Right hindlimb (tissue), 1 donor: ENCODE data around the gene SLC36A1.
"Not testable (repeated sequence)": the region's sequence is repeated elsewhere in the genome, so short reads cannot be mapped to it uniquely, and the experiment has no call there.

Experiments used
- DNase-seq: peaks from one replicate; pipeline ENCODE4 v3.0.0-alpha.2; 2018

The SLC36A1 gene

DNA sequence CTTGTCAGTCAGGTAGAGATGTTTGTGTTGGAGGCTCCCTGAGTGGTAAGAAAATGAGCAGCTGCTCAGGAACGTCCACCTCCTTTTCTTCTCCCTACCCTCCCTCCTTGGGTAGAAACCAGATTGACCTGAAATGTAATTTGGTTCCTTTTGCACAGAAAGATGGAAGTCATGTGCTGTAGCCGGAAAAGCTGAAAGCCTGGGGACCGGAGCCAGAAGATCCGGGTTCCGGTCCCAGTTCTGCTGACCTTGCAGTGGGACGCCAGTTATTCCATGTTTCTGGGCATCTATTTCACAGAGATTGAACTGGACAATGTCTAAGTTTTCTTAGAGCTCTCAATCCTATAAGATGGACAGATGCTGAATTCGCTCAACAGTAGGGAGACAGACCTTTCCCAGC lies 40.1 kb downstream of the SLC36A1 start:
- DNase-seq, result no peak

DNA sequence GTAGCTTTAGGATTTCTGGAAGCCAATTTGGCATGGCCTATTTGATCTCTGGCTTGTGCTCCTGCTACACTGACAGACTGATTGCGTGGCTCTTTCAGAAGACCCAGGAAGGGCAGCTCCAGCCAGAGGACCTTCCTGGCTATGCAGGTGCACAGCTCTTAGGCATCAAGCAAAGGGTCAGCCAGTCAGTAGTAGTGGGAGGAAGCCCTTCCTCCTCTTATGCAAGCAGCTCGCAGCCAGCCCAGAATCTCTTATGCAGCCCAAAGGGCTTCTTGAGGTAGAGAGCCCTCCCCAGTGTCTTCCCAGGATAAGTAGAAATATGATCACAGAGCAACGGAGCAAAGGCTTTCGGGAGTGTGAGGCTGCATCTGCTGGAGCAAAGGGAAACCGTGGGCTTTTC lies 43.2 kb downstream of the SLC36A1 start:
- no peak for DNase-seq

DNA sequence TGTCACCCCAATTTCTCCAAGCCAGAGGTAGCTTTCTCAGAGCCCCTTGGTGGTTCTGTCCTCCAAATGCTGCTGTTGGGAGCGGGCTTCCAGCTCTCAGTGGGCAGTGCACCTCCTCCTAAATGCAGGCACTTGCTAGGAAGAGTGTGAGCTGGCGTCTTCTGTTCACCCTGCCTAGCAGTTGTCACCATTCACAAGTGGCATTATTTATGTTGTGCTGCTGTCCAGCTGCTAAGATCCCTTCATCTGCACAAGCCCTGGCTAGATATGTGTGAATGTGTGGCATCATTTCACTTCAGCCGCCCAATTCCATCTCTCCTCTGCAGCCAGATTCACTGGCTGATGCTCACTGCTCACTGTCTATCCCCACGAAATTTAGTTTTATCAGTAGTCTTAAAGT lies 43.7 kb downstream of the SLC36A1 start:
- no peak for DNase-seq

DNA sequence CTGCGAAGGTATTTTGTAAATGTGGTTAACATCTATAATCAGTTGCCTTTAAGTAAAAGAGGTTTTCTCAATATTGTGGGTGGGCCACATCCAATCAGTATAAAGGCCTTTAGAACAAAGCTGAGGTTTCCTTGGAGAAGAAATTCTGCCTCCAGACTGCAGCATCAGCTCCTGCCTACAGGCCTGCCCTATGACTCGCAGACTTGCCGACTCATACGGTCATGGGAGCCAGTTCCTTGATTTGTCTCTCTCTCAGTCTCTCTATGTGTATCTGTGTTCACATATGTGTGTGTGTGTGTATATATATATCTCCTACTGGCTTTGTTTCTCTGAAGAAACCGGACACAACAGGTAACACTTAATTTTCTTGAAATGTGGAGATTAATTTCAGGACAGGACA lies 45.3 kb downstream of the SLC36A1 start:
- no peak for DNase-seq

DNA sequence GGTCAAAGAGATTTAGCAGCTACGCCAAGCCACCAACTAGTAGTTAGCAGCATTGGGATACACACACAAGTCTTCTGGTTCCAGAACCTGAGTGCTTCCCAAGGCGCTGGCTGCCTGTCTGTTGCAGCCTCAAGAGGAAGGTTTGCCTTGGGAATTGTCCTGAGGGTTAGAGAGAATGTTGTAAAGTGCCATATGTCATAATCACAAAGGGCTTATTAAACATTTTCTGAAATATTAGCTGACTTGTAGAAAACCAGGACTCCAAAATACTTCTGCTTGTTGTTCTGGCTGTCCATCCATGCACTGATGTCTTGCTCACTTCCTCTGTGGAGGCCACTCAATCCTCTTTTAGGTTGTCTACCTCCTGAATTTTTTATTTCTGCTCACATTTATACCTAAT lies 46.3 kb downstream of the SLC36A1 start:
- DNase-seq, result no peak

DNA sequence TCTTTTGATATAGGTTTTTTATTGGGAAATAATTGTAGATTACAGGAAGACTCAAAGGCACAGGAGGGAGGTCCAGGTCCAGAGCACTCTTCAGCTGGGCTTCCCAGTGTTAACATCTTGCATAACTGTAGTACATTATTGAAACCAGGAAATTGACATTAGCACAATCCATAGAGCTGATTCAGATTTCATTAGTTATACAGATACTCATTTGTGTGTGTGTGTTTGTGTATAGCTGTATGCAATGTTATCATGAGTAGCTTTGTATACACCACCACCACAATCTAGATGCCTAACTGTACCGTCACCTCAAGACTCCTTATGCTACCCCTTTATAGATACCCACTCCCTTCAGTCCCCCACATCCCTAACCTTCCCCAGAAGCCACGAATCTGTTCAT lies 47.9 kb downstream of the SLC36A1 start:
- DNase-seq, result no peak

DNA sequence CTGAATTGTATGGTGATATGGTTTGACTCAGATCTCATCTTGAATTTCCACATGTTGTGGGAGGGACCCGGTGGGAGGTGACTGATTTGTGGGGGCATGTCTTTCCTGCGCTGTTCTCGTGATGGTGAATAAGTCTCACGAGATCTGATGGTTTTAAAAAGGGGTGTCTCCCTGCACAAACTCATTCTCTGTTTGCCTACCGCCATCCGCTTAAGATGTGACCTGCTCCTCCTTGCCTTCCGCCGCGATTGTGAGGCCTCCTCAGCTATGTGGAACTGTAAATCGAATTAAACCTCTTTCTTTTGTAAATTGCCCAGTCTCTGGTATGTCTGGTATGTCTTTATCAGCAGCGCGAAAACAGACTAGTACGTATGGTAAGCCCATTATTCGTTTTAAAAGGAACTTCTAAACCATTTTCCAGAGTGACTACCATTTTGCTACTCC lies 48.7 kb downstream of the SLC36A1 start:
- DNase-seq, result no peak

DNA sequence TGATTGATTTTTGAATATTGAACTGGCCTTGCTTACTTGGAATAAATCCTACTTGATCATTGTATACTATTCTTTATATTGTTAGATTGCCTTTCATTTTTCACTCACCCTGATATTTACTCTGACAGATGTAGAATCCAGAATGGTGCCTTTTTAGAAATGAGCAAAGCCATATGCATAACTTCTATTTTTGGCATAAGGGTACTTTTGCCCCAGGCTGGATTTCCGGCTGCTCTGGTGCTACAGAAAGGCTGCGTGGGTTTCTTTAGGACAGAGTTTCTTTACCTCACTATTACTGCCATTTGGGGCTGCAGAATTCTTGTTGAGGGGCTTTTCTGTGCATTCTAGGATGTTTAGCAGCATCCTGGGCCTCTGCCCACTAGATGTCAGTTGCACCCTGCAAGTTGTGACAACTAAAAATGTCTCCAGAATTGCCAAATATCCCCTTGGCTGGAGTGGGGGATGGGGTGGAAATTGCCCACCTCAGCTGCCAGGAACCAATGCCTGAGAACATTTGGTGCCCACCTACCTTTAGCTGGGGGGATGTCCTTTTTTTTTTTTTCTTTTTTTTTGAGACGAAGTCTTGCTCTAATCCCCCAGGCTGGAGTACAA lies 50.1 kb downstream of the SLC36A1 start:
- DNase-seq, result no peak

DNA sequence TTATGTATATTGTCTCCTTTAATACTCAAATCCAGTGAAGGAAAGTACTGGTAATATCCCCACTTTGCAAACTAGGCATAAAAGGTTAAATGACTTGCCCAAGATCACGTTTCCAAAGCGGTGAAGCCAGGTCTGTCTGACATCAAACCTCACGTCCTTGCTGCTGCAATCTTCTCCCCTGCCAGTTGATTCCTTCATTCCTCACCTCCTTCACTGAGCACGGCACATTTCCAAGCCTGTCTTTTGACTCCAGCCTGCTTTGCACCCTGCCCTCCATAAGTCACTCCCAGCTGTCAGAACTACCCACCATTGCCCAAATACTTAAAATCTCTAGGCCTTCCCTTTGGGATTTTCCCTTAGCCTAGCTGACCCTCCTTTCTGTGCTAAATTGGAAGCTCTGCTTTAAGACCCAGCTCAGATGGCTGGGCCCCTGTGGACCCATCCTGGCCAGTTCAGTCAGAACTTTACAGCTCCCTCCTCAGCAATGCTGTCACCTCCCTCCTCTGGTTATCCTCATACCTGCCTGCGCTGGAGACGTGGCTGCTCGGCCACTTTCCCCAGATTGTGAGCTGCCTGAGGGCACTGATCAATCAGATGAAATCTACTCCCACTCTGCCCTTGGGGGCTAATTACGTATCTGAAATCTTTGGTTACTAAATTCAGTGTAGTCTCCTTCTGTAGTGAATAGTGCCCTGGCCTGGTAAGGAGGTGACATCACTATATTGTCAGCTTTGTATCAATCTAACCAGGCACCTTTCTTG lies 51.2 kb downstream of the SLC36A1 start:
- DNase-seq, result no peak

DNA sequence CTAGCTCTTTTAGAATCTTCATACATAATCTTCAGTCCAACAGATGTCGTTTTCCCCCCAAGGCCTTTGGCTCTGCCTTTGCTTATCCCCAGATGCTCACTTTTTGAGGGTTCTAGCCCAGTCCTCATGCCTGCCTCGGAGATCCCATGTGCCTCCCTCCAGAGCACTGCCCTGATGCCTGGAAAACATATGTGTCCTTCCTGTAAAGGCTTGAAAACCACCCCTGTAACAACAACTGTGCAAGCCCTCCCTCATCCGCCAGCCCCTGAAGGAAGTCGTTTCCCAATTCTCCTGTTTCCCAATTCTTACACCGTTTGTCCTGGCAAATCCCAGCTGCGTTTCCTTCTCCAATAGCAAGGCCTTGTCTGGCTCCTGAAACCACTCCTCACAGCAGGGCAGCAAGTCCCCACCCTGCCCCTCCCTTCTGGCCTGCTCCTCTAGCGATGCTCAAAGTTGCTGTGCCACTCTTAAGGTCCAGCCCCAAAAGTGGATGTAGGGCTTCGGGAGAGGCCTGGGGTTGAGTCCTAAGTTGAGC lies 52.2 kb downstream of the SLC36A1 start:
- no peak for DNase-seq

DNA sequence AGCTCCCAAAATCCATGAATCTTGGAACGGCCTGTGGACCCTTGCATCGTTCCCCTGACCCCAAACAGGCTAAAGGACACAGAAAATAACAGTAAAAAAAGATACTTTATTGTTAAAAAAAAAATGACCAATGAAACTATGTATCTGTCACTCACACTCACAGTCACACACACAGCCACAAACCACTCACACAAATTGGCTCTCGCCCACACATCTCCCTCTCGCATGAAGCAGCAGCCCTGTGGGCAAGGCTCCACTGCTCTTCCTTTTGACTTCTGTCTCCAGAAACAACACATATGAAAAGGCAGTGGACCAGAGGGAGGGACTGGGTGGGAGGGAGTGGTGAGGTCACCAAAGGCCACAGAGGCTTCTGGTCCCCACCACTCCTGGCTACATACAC lies 56.6 kb downstream of the SLC36A1 start:
- no peak for DNase-seq

DNA sequence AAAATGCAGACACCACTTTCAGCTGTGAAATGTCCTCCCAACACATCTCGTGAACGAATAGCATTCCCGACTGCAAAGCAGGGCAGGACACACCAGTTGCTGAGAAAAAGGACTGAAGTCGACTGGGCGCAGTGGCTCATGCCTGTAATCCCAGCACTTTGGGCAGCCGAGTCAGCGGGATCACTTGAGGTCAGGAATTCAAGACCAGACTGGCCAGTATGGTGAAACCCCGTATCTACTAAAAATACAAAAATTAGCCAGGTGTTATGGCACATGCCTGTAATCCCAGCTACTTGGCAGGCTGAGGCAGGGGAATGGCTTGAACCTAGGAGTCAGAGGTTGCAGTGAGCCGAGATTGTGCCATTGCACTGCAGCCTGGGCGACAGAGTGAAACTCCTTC lies 60.9 kb downstream of the SLC36A1 start:
- not testable (repeated sequence) for DNase-seq

DNA sequence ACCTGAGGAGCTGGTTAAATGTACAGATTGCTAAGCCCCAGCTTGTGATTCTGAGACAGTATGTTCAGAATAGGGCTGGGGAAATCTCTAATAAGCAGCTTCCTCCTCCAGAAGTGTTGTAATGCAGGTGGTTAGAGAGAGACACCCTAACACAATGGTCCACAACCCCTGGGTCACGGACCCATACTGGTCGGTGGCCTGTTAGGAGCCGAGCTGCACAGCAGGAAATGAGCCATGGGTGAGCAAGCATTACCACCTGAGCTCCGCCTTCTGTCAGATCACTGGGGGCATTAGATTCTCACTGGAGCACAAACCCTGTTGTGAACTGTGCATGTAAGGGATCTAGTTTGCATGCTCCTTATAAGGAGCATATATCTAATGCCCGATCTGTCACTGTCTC lies 61.8 kb downstream of the SLC36A1 start:
- DNase-seq, result no peak

DNA sequence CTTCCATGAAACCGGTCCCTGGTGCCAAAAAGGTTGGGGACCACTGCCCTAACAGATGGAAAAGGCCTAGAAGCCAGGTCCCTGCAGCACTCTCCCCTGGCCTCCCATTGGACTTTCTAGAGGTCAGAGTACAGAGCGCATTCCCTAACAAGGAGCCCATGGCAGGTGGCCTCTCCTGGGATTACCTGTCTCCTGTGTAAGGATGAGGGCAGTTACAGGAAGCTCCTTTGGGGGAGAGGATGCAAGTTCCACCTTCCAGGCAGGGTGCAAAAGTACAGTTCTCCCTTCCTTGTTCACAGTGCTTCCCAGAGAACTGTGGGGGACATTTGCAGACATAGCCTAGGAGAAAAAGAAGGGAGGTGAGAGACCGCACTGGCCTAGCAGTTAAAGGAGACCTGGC lies 62.4 kb downstream of the SLC36A1 start:
- DNase-seq, result no peak

DNA sequence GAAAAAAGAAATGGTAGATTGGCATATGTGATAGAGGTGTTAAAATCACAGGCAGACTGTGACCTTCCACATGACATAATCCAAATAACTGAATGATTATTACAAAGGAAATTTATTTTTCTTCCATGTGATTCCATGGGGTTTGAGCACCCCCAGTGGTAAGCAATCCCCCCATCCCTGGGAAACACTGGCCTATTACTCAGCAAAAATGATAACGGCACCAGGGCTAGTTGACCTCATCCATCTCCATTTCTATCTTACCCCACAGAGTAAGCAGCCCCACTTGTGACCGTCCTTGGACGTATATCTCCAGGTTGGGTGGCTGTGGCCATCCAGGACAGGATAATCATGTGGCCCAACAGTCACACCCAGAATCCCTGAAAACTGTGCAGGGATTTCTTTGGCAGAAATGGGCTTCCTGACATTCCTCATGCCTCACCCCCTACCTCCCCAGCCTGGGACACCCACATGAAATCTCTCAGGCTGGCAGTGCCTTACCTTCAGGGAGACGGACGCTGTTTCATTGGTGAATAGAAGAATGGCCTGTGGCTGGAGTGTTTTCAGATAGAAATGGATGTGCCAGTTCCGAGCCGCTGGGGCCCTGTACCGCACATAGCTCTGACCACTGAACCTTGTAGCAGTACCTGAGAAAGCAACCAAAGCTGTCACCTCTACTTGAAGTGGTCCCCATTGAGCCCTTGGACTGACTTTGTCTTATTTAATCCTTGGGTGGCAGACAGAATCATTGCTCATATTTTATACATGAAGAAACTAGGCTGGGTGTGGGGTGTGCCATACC lies 69.9 kb downstream of the SLC36A1 start:
- DNase-seq, result no peak

DNA sequence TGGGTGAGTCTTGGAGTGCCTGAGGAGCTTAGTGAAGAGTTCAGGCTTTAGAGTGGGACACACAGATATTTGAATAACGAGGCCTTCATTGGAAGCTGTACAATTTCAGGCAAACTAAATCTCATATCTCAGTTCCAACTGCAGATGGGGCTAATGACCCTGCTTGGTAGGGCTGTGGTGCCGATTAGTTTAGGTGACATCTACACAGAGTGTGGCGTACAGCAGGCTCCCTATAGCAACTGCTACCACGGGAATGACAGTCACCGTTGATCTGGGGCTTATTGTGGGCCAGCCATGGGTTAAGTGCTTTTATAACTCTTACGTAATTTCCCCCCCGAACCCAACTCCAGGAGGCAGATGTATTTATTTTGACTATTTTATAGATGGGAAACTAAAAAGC lies 72.9 kb downstream of the SLC36A1 start:
- DNase-seq, result no peak

DNA sequence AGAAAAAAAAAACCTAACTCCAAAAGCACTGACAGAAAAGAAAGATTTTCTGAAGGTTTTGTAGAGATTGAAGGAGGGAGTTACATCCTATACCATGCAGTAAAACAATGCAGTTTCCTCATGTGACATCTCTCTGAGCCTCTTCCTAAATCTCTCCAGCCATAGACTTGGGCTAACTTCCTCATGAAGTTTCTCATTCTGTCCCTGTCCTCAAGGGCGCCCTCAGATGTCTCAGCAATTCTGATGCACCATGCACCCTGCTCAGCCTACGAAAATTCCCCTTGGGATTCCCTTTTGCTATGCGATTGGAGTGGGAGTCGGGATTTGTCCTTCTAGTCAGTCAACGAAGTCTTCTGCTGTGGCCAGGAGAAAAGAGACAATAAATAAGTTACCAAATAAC lies 74.8 kb downstream of the SLC36A1 start:
- DNase-seq, result no peak

DNA sequence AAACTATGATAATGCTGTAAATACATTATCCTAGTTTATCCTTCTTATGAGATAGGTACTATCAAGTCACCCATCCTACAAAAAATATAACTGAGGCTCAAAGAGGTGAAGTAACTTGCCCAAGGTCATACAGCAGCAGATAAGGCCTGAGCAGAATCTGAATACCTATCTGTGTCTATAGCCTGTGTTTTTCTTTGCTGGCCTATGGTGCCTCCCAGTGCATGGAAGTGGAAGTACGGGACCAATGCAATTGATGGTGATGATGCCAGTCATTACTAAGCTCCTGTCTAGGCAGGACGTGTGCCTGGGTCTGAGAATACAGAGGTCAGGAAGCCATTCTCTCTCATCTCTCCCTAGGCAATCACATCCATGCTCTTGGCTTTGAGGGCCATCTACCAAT lies 75.9 kb downstream of the SLC36A1 start:
- DNase-seq, result no peak

DNA sequence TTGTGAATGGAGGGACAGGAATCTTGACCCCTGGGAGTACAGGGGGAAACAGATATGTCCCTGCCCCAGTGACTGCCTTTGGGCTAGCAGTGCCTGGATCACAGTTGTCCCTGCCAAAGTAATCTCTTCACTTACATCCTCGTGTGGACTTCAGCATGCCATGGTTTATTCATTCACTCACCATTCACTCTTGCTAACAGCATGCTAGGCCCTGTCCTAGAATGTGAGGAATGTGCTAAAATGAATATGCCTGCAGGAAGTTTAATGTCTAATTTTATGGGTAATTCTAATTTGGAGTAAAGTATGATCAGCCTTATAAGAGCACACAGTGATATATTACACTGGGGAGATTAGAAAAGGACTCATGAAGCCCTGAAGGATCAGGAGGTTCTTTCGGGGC lies 80.8 kb downstream of the SLC36A1 start:
- no peak for DNase-seq

DNA sequence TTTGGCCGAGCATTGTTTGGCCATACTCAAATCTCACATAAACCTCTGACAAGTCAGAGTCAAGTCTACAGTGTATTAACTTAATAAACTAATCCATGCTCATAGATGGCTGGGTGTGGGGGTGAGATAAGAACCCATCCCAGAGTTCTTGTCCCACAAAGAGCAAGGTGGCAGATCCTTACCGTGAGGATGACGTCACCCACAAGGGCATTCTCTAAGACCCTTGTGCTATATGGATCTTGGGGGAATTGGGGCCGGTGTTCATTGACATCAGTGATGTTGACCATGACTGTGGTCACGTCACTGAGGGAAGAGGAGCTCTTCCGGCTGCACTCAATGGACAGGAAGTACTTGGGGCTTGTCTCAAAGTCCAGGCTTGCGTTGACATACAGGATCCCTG lies 81.6 kb downstream of the SLC36A1 start:
- DNase-seq, result no peak

DNA sequence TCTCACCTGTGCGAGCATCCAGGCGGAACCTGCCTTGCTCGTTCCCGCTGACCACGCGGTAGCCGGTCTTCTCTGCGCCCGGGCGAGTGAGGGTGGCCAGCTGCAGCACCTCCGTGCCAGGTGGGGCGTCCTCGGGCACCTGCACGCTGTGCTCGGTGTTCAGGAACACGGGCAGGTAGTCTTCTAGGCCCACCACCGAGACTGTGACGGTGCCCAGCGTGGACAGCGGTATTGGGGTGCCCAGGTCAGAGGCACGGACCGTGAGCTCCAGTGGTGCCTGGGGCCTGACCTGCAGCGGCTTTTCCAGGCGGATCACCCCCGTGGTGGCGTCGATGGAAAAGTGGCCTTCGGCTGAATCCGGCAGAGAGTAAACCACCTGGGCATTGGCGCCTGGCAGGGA lies 84.2 kb downstream of the SLC36A1 start:
- no peak for DNase-seq

DNA sequence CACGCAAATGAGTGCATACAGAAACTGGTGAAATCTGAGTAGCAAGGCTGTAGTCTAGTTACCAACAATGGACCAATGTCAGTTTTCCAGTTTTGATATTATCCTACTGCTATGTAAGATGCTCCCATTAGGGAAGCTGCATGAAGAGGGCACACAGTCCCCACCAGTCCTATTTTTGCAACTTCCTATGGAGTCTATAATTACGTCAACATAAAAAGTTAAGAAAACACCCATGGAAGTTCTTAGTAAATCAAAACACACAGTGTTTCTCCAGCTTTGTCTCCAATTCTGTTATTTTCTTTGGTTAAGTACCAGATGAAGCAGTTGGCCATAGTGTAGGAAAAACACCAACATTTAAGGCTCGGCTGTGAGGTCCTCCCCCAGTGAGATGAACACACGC lies 85.0 kb downstream of the SLC36A1 start:
- DNase-seq, result no peak

DNA sequence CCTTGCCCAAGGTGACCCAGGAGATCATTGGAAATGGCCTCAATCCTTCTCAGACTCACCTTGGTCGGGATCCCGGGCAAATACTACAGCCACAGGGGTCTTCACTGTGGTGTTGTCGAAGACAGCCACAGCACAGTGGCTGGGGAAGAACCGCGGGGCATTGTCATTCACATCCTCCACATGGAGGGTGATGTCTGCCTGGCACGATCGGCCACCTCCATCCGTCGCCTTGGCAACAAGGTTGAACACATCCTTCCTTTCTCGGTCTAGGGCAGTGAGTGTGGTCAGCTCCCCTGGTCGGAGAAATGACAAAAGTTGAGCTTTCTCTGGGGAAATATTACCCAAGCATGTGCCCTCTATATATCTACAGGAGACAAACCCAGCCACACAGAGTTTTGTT lies 86.9 kb downstream of the SLC36A1 start:
- DNase-seq, result no peak

DNA sequence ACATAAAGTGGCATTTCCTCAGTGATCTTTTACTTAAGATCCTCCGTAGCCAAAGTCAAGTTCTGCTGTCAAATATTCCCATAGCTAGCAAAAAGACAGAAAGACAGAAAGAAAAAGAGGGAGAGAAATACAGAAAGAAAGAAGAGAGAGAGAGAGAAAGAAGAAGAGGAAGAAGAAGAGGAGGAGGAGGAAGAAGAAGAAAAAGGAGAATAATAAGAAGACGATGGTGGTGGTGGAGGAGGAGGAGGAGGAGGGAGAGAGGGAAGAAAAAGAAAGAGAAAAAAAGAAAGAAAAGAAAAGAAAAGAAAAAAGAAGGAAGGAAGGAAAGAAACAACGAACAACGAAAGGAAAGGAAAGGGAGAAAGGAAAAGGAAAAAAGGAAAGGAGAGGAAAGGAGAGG lies 89.6 kb downstream of the SLC36A1 start:
- DNase-seq, result no peak
